ENCODE results near the gene LRRC32.

Gene LRRC32

GRCh38 chr11:76637491-76638269 lies 32.9 kb downstream of the LRRC32 start:
- no peak overlapping the region for H3K4me3 ChIP-seq (ENCODE audit: low read length)

GRCh38 chr11:76636826-76637460 lies 33.6 kb downstream of the LRRC32 start:
- H3K4me3 ChIP-seq (ENCODE audit: low read length), result no peak overlapping the region
- no peak for DNase-seq (ENCODE audit: low read depth, low spot score)

More at GRCh38 chr11:76637491-76638269, 32.9 kb downstream of the LRRC32 start:
- DNase-seq (ENCODE audit: low read depth, low spot score), result no peak

GRCh38 chr11:76635991-76636738 lies 34.4 kb downstream of the LRRC32 start:
- H3K4me3 ChIP-seq (ENCODE audit: low read length), result no peak overlapping the region
- no peak for DNase-seq (ENCODE audit: low read depth, low spot score)

- no peak for DNase-seq (ENCODE audit: low read depth, low spot score)
- no peak overlapping the region for H3K4me3 ChIP-seq (ENCODE audit: low read length)
These were observed 35.7 kb downstream of the LRRC32 start for GRCh38 chr11:76634886-76635285.

GRCh38 chr11:76632492-76632891 lies 38.1 kb downstream of the LRRC32 start:
- H3K4me3 ChIP-seq (ENCODE audit: low read length), result no peak overlapping the region
- DNase-seq (ENCODE audit: low read depth, low spot score), result no peak

- H3K4me3 ChIP-seq (ENCODE audit: low read length), result no peak overlapping the region
- DNase-seq (ENCODE audit: low read depth, low spot score), result no peak
These were observed 38.8 kb downstream of the LRRC32 start for GRCh38 chr11:76631566-76632308.

- no peak for DNase-seq (ENCODE audit: low read depth, low spot score)
- no peak overlapping the region for H3K4me3 ChIP-seq (ENCODE audit: low read length)
These were observed 39.8 kb downstream of the LRRC32 start for GRCh38 chr11:76630600-76631281.

- no peak for DNase-seq (ENCODE audit: low read depth, low spot score)
- H3K4me3 ChIP-seq (ENCODE audit: low read length), result no peak overlapping the region
These were observed 40.5 kb downstream of the LRRC32 start for GRCh38 chr11:76629853-76630599.

- no peak for DNase-seq (ENCODE audit: low read depth, low spot score)
- no peak overlapping the region for H3K4me3 ChIP-seq (ENCODE audit: low read length)
These were observed 41.3 kb downstream of the LRRC32 start for GRCh38 chr11:76629116-76629852.

GRCh38 chr11:76628408-76628947 lies 42.1 kb downstream of the LRRC32 start:
- H3K4me3 ChIP-seq (ENCODE audit: low read length), result no peak overlapping the region
- DNase-seq (ENCODE audit: low read depth, low spot score), result no peak

GRCh38 chr11:76627606-76628005 lies 42.9 kb downstream of the LRRC32 start:
- DNase-seq (ENCODE audit: low read depth, low spot score), result no peak
- H3K4me3 ChIP-seq (ENCODE audit: low read length), result no peak overlapping the region

- peak; percentile 42 for DNase-seq (ENCODE audit: low read depth, low spot score)
- no peak overlapping the region for H3K4me3 ChIP-seq (ENCODE audit: low read length)
These were observed 43.6 kb downstream of the LRRC32 start for GRCh38 chr11:76626921-76627401.

GRCh38 chr11:76626266-76626665 lies 44.3 kb downstream of the LRRC32 start:
- no peak overlapping the region for H3K4me3 ChIP-seq (ENCODE audit: low read length)
- DNase-seq (ENCODE audit: low read depth, low spot score), result no peak

- H3K4me3 ChIP-seq (ENCODE audit: low read length), result no peak overlapping the region
- no peak for DNase-seq (ENCODE audit: low read depth, low spot score)
These were observed 44.9 kb downstream of the LRRC32 start for GRCh38 chr11:76625472-76626186.

- DNase-seq (ENCODE audit: low read depth, low spot score), result no peak
These were observed 45.8 kb downstream of the LRRC32 start for GRCh38 chr11:76624500-76625379.

More at GRCh38 chr11:76624500-76625379, 45.8 kb downstream of the LRRC32 start:
- H3K4me3 ChIP-seq (ENCODE audit: low read length), result no peak overlapping the region
